CD4-positive, alpha-beta T cell treated with Interleukin-15 for 1 hour (primary cell): Measurements from ENCODE around the gene PLCB4.

ENCODE experiments used
- DNase-seq: peaks from one replicate; pipeline ENCODE4 v3.0.0-alpha.2; 2020

PLCB4 gene

DNA sequence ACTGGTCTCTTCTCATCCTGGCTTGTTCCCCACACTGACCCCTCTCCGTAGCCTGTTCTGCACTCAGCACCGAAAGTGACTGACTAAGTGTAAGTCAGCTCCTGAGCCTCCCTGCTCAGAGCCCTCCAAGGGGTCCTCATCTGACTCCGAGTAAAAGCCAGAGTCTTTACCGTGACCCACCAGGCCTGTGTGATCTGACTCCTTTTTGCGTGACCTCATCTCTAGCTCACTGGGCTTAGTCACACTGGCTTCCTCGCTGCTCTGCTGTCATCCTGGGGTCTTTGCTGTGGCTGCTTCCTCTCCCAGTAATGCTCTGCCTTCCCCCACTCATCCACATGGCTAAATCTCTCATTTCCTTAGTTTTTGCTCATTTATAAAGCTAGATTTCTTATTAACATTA lies 116.6 kb downstream of the PLCB4 start:
- no peak for DNase-seq

DNA sequence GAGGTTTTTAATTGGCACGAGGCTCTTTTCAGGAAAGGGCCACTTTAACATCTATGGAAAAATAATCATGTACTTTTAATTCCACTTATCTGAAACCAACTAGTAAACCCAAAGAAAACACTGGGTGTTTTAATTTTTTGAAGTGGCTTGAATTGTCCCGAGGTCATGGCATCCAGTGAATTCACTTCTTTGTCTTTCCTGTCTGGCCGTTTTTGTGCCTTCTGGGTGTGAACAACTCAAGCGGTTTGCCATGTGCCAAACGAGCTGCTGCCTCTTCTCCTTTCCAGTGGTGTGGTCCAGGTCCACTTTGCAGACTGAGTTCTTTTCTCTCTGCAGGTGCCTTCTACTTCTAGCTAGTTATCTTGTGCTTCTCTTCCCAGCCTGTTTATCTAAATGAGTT lies 117.5 kb downstream of the PLCB4 start:
- DNase-seq, result no peak

GRCh38 chr20:9195031-9195430 lies 126.1 kb downstream of the PLCB4 start:
- no peak for DNase-seq

GRCh38 chr20:9196110-9196509 lies 127.2 kb downstream of the PLCB4 start:
- no peak for DNase-seq

- DNase-seq, result no peak
These were observed 129.6 kb downstream of the PLCB4 start for GRCh38 chr20:9198460-9198859.

GRCh38 chr20:9200196-9200595 lies 131.3 kb downstream of the PLCB4 start:
- DNase-seq, result no peak

- no peak for DNase-seq
These were observed 131.7 kb downstream of the PLCB4 start for GRCh38 chr20:9200620-9201019.

DNA sequence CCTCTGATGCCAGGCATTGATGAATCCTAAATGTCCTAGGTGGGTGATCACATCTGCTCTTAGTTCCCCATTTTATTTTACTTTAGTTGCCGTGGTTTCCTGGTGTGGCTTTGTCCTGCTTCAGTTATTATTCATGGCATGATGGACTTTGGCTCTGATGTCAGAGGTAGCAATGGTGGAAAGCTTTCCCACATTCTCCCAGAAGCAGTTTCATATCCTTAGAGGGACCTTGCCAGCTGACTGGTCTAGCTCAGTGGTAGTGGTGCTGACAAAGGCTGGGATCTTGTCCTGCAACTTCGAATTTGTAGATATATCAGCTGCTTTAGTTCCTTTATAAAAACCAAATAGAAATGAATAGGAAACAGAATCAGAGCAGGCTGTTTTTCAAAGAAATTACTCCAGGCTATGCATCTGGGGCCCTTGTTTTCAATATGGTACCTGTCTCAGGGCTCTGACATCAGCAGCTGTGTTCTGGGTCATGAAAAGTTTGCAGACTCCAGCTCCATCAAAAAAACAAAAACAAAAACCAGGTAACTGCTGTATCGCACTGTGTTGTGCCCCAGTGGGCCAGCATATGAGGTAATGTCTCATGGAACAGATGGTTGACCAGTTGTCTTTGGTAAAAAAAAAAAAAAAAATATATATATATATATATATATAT lies 133.7 kb downstream of the PLCB4 start:
- DNase-seq, result no peak

GRCh38 chr20:9203081-9203447 lies 134.2 kb downstream of the PLCB4 start:
- DNase-seq, result no peak

DNA sequence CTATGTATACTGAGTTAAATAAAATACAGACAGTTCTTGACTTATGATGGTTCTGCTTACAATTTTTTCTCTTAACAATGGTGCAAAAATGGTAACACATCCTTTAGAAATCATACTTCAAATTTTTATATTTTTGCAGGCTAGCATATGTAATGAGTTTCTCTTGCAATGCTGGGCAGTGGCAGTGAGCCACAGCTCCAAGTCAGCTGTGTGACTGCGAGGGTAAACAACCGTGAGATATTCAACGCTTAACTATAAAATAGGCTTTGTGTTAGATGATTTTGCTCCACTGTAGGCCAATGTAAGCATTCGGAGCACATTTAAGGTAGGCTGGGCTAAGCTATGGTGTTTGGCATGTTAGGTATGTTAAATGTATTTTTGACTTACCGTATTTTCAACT lies 136.1 kb downstream of the PLCB4 start:
- DNase-seq, result no peak

DNA sequence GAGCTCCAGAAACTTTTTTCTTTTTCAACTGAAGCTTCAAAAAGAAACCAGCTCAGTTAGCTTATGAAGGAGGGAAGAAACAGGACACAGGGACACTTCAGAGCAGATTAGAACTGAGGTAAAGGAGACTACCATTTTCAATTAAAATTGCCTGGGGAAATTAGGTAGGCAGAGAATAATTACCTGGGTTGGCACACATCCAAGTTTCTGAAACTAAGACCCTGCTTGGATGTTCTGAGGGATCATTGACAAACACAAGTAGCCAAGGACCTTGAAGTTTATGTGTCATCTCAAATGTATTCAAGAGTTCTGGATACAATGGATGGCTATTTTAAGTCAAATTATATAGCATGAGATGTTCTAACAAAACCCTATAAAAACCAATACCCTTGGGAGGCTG lies 137.6 kb downstream of the PLCB4 start:
- DNase-seq, result no peak

DNA sequence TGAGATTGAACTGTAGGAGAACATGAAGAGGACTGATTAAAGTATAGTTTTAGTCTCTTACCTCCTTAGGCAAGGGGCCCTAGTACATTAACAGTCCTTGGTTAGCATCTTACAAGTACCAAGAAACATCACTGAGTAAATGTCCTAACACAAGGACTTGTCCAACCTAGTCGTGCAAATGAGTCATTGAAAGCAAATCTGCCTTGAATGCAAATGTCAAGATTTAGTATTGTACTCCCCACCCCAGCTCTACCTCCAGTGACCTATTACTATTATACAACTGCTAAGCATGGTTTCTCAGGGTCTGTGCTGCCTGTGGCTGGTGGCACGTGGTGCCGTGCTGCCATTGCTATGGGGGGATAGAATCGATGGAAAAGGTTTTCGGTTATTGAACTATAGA lies 138.4 kb downstream of the PLCB4 start:
- DNase-seq, result no peak

DNA sequence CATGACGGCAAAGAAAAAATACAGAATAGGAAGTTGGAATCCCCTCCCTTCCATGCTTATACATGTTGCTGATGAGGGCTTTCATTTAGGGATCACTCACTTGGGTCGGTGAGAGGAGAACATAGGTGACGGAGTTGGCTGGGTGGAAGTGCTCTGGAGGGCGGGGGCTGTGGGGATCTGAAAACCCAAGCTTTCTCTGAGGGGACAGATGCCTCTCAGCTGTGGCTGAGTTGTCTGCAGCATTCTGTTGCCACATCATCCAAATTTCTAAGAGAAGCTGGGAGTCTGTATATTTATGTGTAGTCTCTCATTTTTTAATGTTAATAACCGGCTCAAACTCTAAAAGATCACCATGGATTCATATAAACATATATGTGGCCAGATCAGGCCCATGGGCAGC lies 141.5 kb downstream of the PLCB4 start:
- DNase-seq, result no peak

- DNase-seq, result no peak
These were observed 142.3 kb downstream of the PLCB4 start for GRCh38 chr20:9211016-9211760.

DNA sequence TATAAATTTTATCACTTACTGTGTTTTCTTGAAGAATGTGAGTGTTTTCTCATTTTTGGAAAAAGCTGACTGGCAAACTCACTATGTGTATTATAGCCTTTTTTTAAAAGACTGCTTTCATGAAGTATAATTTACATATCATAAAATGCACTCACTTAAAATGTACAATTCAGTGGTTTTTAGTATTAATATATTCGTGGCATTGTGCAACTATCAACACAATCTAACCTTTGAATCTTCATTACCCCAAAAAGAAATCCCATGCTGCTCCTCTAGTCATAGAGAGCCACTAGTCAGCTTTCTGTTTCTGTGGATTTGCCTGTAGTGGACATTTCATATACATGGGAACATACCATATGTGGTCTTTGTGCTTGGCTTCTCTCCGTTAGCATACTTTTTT lies 143.8 kb downstream of the PLCB4 start:
- no peak for DNase-seq

GRCh38 chr20:9214685-9215084 lies 145.8 kb downstream of the PLCB4 start:
- no peak for DNase-seq

- no peak for DNase-seq
These were observed 146.7 kb downstream of the PLCB4 start for GRCh38 chr20:9215539-9215938.

DNA sequence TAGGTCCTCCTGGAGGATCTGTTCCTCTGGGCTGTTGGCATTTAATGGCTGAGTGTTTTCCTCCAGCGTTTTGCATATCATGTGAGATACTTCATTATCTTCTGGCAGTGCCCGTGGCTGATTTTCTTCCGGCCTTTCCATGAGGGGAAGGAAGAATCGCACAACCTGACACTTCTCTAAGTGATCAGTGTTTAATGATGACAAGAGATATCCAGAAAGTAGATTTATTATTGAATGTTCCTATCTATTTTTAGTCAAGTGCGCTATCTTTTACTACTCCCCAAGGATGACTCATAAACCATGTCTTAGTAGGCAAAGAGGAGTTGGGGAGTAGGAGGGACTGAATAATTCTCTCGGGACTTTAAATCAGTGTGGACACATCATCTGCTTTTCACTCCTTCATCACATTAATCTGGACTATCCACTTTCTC lies 149.7 kb downstream of the PLCB4 start:
- DNase-seq, result no peak

- DNase-seq, result no peak
These were observed 152.1 kb downstream of the PLCB4 start for GRCh38 chr20:9220874-9221547.

DNA sequence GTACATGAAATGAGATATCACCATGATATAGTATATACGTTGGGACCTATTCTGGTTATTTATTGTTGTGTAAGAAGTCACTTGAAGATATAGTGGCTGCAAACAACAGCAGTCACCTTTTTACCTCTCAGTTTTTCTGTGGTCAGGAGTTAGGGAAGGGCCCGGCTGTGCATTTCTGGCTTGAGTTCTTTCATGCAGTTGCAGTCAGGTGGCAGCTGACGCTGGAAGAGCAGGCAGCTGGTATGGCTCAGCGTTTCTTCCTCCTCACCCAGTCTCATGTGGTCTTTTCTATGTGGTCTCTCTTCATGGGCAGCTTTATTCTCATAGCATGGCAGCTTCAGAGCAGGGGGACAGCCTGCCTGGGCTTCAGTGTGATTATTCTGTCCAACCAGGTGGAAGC lies 154.4 kb downstream of the PLCB4 start:
- DNase-seq, result no peak

DNA sequence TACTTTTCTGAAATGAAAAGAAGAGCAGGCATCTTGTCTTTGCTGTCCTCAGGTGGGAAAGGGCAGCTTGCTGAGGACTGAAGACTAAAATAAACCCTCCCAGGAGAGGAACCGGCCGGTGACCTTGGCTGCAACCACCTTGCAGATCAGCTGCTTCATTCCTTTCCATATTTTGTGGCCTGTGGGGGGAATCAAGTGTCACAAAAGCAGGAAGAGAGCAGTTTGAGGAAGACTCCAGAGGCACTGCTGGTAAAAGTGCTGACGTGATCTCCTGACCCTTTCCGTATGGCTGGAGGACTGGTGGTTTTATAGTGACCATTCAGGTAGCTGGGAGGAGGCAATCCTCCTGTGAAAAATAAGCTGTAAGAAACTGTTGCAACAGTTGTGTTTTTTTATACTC lies 157.0 kb downstream of the PLCB4 start:
- DNase-seq, result no peak

DNA sequence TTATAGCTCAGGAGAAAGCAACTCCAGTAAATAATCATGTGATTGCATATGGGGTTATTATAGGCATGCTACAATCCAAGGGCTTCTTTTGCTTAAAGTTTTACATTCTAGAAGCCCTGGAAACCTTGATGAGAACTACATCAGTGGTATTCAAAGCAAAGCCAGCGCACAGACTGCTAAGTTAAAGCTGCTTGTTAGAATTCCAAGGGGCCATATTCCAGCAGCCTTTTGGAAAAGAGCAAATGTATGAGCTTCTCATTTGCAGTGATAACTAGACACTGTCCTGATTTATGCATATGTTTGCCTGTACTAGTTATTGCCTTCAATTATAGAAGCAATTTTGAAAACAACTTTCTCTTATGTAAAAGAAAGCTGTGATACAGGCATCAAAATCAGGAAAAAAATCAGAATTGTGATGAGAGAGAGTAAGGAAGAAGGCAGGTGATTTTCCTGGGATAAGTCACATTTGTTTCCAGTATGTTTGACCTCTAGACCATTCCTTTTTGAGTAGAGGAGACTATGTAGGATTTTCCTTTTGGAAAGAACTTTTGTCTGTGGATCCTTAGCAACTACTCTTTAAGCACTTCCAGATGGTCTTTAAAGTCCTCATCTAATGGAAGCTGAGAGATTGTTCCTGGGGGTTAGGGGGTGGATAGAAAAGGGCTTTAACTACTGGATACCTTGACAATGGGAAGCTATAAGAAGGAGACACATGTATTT lies 159.2 kb downstream of the PLCB4 start:
- no peak for DNase-seq

GRCh38 chr20:9228774-9229450 lies 160.0 kb downstream of the PLCB4 start:
- no peak for DNase-seq
